Cerebellar cortex (tissue), 1 donor: Measurements from ENCODE around the gene SLC48A1.

ENCODE experiments used
- DNase-seq: peaks from one replicate; pipeline ENCODE4 v3.0.0-alpha.2; 2015; ENCODE audit warnings: low spot score

SLC48A1 gene

GRCh38 chr12:47744778-47745436, 28.1 kb upstream of the SLC48A1 start:
- no peak for DNase-seq

DNA sequence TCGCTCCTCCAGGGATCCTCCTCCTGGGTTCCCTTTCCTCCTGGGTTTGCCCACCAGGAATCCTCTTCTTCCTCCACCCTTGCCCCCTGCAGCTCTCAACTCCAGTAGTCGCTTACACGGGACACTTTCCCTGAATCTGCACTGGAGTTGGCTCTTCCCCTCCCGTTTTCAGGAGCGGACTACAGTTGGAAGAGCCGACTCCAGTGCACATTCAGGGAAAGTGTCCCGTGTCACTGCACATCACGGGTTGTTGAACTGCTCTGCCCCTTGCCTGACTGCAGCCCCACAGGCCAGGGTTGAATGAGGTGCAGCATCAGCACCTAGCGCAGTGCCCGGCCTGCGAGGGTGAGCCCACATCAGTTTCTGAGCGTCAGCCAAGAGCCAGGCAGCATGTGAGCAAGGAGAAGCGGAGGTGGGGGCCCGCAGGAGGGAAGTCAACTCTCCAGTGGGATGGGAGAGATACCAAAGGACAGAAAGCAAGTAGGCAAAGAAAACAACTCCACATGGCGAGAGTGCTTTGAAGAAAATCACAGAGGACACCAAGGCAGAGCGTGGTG, 27.5 kb upstream of the SLC48A1 start:
- DNase-seq = no peak

GRCh38 chr12:47746073-47746472, 27.0 kb upstream of the SLC48A1 start:
- DNase-seq = no peak

DNA sequence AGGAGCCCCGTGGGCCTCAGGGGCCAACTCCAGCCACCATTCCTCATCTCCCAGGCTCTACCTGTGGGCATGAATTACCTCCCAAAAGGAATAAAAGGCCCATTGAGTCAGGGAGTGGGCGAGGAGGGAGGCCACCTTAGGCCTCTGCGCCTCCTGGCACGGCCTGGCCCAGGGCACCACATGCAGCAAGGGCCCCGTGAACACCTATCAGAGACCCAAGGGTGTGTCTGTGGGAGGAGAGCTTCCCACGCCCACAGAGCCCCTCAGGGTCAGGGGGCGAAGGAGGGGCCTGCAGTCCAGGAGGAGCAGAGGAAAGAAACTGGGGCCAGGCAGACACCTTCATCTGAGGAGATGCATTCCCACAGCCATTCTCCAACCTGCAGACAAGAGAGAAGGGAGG, 26.5 kb upstream of the SLC48A1 start:
- no peak for DNase-seq

GRCh38 chr12:47747126-47747525, 25.9 kb upstream of the SLC48A1 start:
- DNase-seq = no peak

- no peak for DNase-seq
Measured at GRCh38 chr12:47747596-47748506, 25.2 kb upstream of the SLC48A1 start.

- no peak for DNase-seq
Measured at GRCh38 chr12:47748507-47748828, 24.6 kb upstream of the SLC48A1 start.

DNA sequence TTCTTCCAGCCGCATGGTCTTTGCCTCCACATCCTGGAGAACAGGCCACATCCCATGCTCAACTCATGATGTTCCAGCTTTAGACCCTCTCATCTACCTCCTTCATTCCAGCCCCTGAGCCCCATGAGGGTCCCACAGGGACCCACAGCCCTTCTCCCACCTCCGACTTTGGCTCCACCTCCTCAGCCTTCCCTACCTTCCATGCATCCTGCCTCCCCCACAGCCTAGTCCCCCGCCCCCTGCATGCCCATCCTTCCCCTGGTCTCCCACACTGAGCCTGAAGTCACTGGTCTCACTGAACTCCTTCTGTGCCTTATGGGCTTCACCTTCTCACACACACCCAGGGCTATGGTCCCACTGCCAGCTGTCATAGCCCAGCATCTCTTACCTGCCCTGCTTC, 24.1 kb upstream of the SLC48A1 start:
- no peak for DNase-seq

DNA sequence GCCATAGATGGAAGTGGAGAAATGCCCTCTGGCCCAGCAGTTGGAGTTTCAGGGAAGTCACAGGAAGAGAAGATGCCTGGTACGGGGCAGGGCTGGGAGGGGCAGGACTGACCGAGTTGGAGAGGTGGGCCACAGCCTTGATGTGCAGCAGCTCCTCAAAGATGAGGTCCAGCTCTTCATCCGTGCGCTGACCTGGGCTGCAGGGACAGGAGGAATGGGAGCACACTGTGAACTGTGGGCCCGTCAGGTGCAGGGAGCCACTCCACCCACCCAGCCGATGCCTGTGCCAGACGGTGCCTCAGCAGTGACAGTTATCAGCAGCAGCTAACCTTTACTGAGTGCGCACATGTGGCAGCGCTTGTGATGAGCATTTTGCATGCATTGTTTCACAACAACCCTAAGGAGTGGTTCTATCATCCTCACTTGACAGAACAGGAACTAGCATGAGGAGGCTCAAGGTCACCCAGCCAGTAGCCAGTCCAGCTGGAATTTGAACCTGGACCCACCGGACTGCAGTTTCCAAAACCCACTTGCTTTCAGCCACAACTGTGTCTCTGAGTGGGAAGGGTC, 22.7 kb upstream of the SLC48A1 start:
- no peak for DNase-seq

DNA sequence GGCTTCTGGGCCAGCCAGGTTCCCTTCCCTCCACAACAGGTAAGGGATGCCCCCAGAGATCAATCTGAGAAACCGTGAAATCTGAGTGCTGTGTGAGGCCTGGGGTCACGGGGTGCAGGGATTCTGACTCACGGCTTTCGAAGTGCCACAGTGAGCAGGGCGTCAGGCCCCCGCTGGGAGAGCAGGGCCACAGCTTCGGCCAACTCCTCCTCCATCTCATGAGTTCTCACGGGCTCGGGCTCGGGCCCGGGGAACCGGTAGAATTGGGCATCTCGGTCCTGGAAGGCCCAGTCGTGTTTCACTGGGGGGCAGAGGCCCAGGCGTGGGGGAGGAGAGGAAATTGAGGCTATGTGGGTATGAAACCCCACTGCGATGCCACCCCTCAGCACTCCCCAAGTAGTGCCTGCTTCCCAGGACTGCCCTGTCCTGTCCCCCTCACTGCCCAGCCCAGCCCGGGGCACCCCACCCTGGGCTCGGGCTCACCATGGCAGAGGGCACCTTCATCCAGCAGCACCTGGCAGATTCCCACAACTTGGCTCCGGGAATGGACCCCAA, 22.0 kb upstream of the SLC48A1 start:
- no peak for DNase-seq

- no peak for DNase-seq
Measured at GRCh38 chr12:47751561-47751960, 21.5 kb upstream of the SLC48A1 start.

GRCh38 chr12:47752121-47752520, 20.9 kb upstream of the SLC48A1 start:
- DNase-seq = no peak

- DNase-seq = no peak
Measured at GRCh38 chr12:47752552-47752951, 20.5 kb upstream of the SLC48A1 start.

- no peak for DNase-seq
Measured at GRCh38 chr12:47753021-47754001, 19.7 kb upstream of the SLC48A1 start.

DNA sequence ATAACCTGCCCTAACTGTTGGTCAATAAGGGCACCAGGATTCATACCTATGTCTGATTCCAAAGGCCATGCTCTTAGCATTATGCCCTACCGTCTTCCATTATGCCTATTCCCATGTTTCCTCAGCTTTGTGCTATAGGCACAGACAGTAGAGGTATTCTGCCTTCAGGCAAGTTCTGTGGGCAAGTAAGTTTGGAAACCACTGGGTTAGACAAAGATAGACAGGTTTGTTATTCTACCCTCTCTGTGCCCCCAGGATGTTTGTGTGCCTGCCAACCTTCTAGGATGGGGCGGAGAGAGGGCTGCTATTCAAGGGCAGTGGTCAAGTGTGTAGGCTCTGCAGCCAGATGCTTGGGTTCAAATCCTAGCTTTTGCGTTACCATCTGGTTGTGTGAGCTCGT, 18.9 kb upstream of the SLC48A1 start:
- no peak for DNase-seq

DNA sequence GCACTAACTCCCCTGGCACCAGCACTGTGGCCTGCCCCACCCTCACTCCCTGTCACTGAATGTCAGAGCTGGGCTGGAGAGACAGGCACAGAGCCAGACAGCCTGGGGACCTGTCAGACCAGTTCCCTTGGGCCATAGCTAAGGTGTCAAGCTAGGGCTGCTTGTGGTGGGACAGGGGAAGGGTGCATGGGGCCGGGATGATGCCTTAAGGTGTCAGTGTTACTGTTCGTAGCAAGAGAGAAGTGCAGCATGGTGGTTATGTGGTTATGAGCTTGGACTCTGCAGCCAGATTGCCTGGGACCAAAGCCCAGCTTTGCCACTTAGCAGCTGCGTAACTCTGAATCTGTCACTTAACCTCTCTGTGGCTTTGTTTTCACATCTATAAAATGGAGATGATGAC, 18.2 kb upstream of the SLC48A1 start:
- no peak for DNase-seq

DNA sequence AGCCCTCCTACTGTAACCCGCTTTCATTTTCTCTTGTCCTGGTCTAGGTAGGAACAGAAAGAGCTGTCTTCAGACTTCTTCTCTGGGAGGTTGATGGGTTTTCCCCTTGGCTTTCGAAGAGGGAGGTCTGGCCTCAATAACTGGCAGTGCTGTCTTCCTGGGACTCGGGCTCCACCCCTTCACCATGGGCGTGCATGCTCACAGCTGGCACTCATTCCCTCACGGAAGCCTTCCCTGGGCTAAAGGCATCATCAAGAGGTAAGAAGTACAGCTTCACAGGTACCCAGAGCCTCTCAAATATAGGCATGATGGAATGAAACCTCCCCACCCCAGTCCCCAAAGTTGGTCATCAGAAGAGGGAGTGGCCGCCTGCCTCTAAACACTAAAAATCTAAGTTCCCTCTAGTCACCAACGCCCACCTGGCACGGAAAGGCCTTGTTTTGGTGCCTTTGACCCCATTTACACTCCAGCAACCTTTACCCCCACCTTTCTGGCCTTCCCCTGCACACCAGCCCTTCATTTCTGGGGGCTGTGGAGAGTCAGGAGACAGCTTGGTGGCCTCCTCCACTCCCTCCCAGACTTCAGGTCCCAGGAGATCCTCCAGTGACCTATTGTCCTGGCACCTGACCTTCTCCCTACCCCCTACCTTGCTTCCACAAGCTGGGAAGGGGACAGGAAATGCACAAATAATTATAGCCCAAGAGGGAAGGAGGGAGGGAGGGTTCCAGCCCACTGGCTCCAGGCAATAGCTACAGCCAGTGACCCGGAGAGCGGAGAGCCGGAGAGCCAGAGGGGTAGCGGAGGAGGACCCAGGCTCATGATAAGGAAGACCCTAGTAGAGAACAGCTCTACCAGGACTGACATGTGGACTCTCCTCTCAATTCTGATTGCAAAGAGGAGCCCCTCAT, 17.1 kb upstream of the SLC48A1 start:
- DNase-seq = no peak

GRCh38 chr12:47757364-47757839, 15.6 kb upstream of the SLC48A1 start:
- DNase-seq = no peak

DNA sequence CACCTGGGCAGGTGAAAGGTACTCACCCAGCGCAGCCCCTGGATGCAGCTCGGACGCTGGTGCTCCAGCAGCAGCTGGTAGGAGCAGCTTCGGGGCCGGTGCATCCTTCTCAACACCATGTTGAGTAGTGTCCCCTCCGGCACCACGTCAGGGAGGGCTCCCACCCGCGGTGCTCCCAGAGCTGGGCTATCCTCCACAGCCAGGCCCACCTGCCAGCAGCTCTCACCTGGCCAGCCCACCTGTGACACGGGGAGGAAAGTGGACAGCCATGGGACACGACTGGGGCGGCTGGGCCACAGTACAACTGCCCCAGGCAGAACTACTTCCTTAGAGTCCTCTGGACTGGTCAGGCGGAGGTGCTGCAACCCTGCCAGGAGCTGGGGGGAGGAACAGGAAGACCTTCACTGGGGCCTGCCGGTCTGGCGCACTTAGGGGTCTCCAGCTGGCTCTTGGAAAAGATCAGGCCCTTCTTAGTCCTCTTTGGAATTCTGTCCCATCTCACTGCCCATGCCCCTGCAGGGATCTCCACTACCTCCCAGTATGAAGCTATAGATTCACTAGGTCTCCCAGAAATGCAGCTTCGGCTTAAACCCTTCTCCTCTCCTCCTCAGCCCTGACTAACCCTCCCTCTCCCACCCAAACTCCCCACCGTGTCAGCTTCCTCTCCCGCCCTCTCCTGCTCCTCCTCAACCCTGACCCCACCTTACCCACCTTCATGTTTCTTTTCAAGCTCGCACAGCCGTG, 15.0 kb upstream of the SLC48A1 start:
- no peak for DNase-seq

GRCh38 chr12:47758584-47758833, 14.5 kb upstream of the SLC48A1 start:
- no peak for DNase-seq
